ENCODE data around the gene RENBP. TPM values are rescaled to one million over a fixed set of nuclear protein-coding genes. Genes with fewer than 3 reads are reported as not detected.

Gene RENBP
- total and polyA plus RNA-seq, 11 donors = 5.1 to 35.5 (median 9.9) TPM

GRCh38 chrX:153991013-153991580, 46.7 kb upstream of the RENBP start:
- WGBS, 4 donors = 96 to 99% (median 98%) methylated on average over 3 of the region's 3 CpGs
- H3K9me3 ChIP-seq = no peaks in the 10 kb centered on the region
- DNase-seq (no peak), ATAC-seq (no peak)
- H3K4me3 ChIP-seq = no peak overlapping the region
- intact Hi-C loops (cut with DNase I) = loop anchor here in 1 of 10 donors (10.0 kb wide), 1 partner anchor 366 kb away; no protein-coding TSS in a partner anchor
- H3K36me3 ChIP-seq = no peaks in the 10 kb centered on the region
- no peak for TF ChIP-seq POLR2A (IDR thresholded peaks at IDR 0.05)
- TF ChIP-seq CTCF (IDR thresholded peaks at IDR 0.05) = no peak
- H3K27me3 ChIP-seq = peaks cover 0 to 39% (median 0%) of the 10 kb centered on the region in 9 donors
- H3K4me1 ChIP-seq = peaks cover 0 to 4% (median 0%) of the 10 kb centered on the region in 12 donors
- no peak overlapping the region for H3K27ac ChIP-seq

DNA sequence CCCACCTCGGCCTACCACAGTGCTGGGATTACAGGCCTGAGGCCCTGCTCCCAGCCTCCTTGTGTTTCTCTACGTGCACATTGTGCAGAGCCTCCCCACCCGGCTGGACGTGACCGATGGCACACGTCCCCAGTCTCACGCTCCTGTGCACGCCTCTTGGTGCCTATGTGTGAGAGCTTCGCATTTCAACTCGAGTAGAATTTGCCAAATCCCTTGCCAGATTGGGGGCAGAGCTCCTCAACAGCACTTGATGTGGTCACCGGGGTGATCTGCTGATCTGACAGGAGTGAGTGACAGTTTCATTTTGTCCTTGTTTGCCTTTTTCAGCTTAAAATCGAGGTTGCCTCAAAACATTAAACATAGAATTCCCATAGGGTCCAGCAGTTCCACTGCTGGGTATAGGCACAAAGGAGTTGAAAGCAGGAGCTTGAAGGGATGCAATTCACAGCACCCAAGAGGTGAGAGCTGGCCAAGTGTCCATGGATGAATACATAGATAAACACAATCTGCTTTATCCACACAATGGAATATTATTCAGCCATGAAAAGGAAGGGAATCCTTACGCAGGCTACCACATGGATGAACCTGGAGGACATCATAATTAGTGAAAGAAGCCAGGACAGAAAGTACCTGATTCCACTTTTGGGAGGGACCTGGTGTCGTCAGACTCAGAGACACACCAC, 45.7 kb upstream of the RENBP start:
- TF ChIP-seq CTCF (IDR thresholded peaks at IDR 0.05) (no peak), POLR2A (IDR thresholded peaks at IDR 0.05) (no peak)
- intact Hi-C loops (cut with DNase I) = loop anchor here in 1 of 10 donors (10.0 kb wide), 1 partner anchor 365 kb away; no protein-coding TSS in a partner anchor
- ATAC-seq (no peak), DNase-seq (no peak)
- H3K27ac ChIP-seq = no peak overlapping the region
- H3K27me3 ChIP-seq = peaks cover 0 to 42% (median 0%) of the 10 kb centered on the region in 9 donors
- peaks cover 0 to 13% (median 0%) of the 10 kb centered on the region in 12 donors for H3K4me1 ChIP-seq
- H3K4me3 ChIP-seq = no peak overlapping the region
- H3K36me3 ChIP-seq = no peaks in the 10 kb centered on the region
- H3K9me3 ChIP-seq = no peaks in the 10 kb centered on the region
- 90 to 96% (median 91%) methylated on average over 13 to 14 of the region's 14 CpGs for WGBS, 4 donors

DNA sequence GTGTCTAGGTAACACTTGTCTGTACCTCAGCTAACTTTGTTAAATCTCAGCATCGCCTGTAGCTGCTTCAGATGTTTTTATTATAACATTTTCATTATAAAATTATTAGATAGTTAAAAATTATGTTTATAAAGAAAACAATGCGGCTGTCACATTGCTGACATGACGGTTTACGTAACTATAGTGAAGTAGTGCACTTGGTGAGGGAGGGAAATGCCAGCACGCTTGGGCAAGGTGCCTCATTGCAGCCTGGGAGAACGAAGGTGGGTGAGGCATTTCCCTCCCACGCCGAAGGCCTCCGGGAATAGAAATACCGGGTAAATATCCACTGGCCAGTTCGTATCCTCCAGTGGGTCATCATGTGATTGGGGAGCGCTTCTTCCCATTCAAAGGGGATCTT, 44.0 kb upstream of the RENBP start:
- Histone ChIP-seq H3K27me3 (peaks cover 0 to 51% (median 0%) of the 10 kb centered on the region in 9 donors), H3K4me3 (no peak overlapping the region), H3K36me3 (no peaks in the 10 kb centered on the region), H3K27ac (no peak overlapping the region), H3K4me1 (peaks cover 0 to 27% (median 0%) of the 10 kb centered on the region in 12 donors), H3K9me3 (no peaks in the 10 kb centered on the region)
- DNase-seq (no peak), ATAC-seq (no peak)
- intact Hi-C loops (cut with DNase I) = no loop called here
- TF ChIP-seq CTCF (IDR thresholded peaks at IDR 0.05) = no peak
- TF ChIP-seq POLR2A (IDR thresholded peaks at IDR 0.05) = no peak
- WGBS, 4 donors = 74 to 84% (median 80%) methylated on average over 12 of the region's 12 CpGs

DNA sequence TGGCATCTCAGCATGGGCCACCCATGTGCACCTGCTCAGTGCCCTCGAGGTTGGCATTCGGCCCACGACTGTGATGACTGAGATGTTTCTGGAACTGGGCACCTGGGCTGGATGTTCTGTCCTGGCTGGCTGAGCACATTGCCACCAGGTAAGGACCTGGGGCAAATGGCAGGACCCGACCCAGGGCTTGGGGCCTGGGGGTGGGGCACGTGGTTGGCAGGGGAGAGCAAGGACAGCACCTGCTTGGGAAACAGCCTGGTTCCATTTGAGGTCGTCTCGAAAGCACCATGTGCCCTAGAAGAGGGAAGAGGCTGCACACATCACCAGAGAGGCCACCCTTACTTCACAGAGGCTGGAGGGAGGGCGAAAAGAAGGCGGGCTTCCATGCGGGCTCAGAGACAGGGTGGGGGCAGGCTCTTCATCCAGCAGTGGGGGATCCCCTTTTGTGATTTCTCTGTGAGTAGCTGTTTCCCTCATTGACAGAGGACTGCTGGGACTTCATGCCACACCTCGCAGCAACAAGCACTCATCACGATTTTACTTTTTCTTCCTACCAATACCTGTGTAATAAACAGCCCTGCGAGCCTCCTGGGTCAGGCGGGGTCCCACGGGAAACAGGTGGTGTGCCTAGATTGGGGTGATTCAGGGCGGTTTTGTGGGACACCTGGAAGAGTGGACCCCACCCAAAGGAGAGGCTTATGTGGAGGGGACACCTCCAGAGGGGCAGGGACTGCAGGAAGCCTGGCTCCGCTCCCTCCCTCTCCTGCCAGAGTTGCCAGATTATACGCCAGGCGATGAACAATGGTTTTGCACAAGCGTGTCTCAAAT, 40.1 kb upstream of the RENBP start:
- H3K36me3 ChIP-seq = peaks cover 0 to 5% (median 0%) of the 10 kb centered on the region in 9 donors
- TF ChIP-seq POLR2A (IDR thresholded peaks at IDR 0.05) (no peak), CTCF (IDR thresholded peaks at IDR 0.05) (no peak)
- no peak overlapping the region for H3K4me3 ChIP-seq
- 68 to 79% (median 75%) methylated on average over 20 of the region's 20 CpGs for WGBS, 4 donors
- peaks cover 0 to 45% (median 0%) of the 10 kb centered on the region in 9 donors for H3K27me3 ChIP-seq
- peaks cover 0 to 51% (median 0%) of the 10 kb centered on the region in 12 donors for H3K4me1 ChIP-seq
- intact Hi-C loops (cut with DNase I) = no loop called here
- DNase-seq = no peak
- no peak for ATAC-seq
- H3K9me3 ChIP-seq = no peaks in the 10 kb centered on the region
- H3K27ac ChIP-seq = peak overlapping the region in 7 of 12 donors; percentile 29 to 85 (median 47)
